HG02763 (cell line): ENCODE measurements around the gene GLYATL1.
"Not testable (repeated sequence)": the region's sequence is repeated elsewhere in the genome, so short reads cannot be mapped to it uniquely, and the experiment has no call there.

Experiments
- ATAC-seq: cut with Tn5 transposase; IDR thresholded peaks from one replicate; pipeline ENCODE4 v1.9.1; 2021; ENCODE audit warnings: mild to moderate bottlenecking, moderate library complexity; ENCODE audit not compliant: unreplicated experiment

Gene GLYATL1

GRCh38 chr11:58992489-58992888 lies 53.2 kb downstream of the GLYATL1 start:
- no peak for ATAC-seq

- ATAC-seq = no peak
Observed at GRCh38 chr11:58994171-58994570, 54.9 kb downstream of the GLYATL1 start.

- no peak for ATAC-seq
Observed at GRCh38 chr11:58998480-58999290, 59.4 kb downstream of the GLYATL1 start.

GRCh38 chr11:58999291-58999680 lies 60.0 kb downstream of the GLYATL1 start:
- peak; percentile 73 for ATAC-seq

- ATAC-seq = no peak
Observed at GRCh38 chr11:59000003-59000402, 60.7 kb downstream of the GLYATL1 start.

- not testable (repeated sequence) for ATAC-seq
Observed at GRCh38 chr11:59002006-59002405, 62.7 kb downstream of the GLYATL1 start.
